Naive thymus-derived CD8-positive, alpha-beta T cell (primary cell): Measurements from ENCODE around the gene COMMD1. TPM values are rescaled to one million over a fixed set of nuclear protein-coding genes. Genes with fewer than 3 reads are reported as not detected.

ENCODE experiments used
- ATAC-seq, 2 donors: fragments of 150-1000 bp; cut with Tn5 transposase in 1 of 2; sonication (Bioruptor Pico), chemical (Tn5 transposase) in 1 of 2; 1 replicate in 1 of 2; 2 replicates in 1 of 2; pipeline ENCODE4 v1.10.0; 2021; ENCODE audit warnings: mild to moderate bottlenecking in 2 of 2, moderate library complexity in 2 of 2
- POLR2A ChIA-PET: fragments of 350-600 bp; sonication (Branson Sonifier 250); formaldehyde crosslinking; loops from one replicate; lab custom pipeline; 2021; ENCODE audit warnings: antibody characterized with exemption; lab: Charles Lee
- DNase-seq, 10 donors: peaks; one replicate each; pipeline versions ENCODE4 v3.0.0 to v3.0.0-alpha.2; 2020 to 2022
- H3K27ac Mint-ChIP-seq, 10 donors: one replicate each; pipeline ENCODE4 v1.8.0; 2020 to 2022; ENCODE audit warnings: mild to moderate bottlenecking in 10 of 10, mixed read lengths in 10 of 10, moderate library complexity in 4 of 10, inconsistent platforms in 1 of 10
- H3K27me3 Mint-ChIP-seq, 5 donors: one replicate each; pipeline ENCODE4 v1.8.0; 2021 to 2022; ENCODE audit warnings: mixed read lengths in 5 of 5
- H3K36me3 Mint-ChIP-seq, 3 donors: one replicate each; pipeline ENCODE4 v1.8.0; 2020 to 2022; ENCODE audit warnings: mixed read lengths in 3 of 3, mild to moderate bottlenecking in 2 of 3, inconsistent platforms in 1 of 3
- H3K4me1 Mint-ChIP-seq, 4 donors: one replicate each; pipeline ENCODE4 v1.8.0; 2021 to 2022; ENCODE audit warnings: mixed read lengths in 4 of 4
- H3K4me3 Mint-ChIP-seq, 10 donors: one replicate each; pipeline ENCODE4 v1.8.0; 2020 to 2022; ENCODE audit warnings: mild to moderate bottlenecking in 10 of 10, mixed read lengths in 10 of 10, moderate library complexity in 6 of 10, inconsistent platforms in 1 of 10
- H3K9me3 Mint-ChIP-seq, 9 donors: one replicate each; pipeline ENCODE4 v1.8.0; 2020 to 2022; ENCODE audit warnings: mixed read lengths in 9 of 9, mild to moderate bottlenecking in 3 of 9, inconsistent platforms in 1 of 9, moderate library complexity in 1 of 9
- polyA plus RNA-seq, 3 donors: library from polyadenylated mRNA; unstranded; fragments of 300-500 nt; fragmentation: Illumina TruSeq; gene quantifications; one replicate each; pipeline ENCODE4 v1.2.3, GENCODE V29; 2021
- total RNA-seq, 8 experiments: library from RNA in 2 of 8; stranded (reverse) in 2 of 8; gene quantifications; one replicate each; pipeline ENCODE4 v1.2.3 and lab custom pipeline; 2021 to 2026

The COMMD1 gene
- total and polyA plus RNA-seq, 5 experiments from 2014 or later, result 15.2 to 63.4 (median 48.4) TPM

- Mint-ChIP-seq H3K27ac (no peak overlapping the region), H3K36me3 (peaks cover 0 to 23% (median 0%) of the 10 kb centered on the region in 3 donors), H3K4me3 (no peak overlapping the region), H3K9me3 (peaks cover 0 to 9% (median 4%) of the 10 kb centered on the region in 9 donors), H3K27me3 (no peaks in the 10 kb centered on the region), H3K4me1 (peaks cover 10 to 26% (median 21%) of the 10 kb centered on the region in 4 donors)
- ATAC-seq (no peak), DNase-seq (no peak)
- POLR2A ChIA-PET, result no interaction called here
Observed at GRCh38 chr2:62042944-62043343, 137.5 kb downstream of the COMMD1 start.

- Mint-ChIP-seq H3K4me1 (peaks cover 4 to 10% (median 6%) of the 10 kb centered on the region in 4 donors), H3K27me3 (no peaks in the 10 kb centered on the region), H3K36me3 (peaks cover 0 to 23% (median 2%) of the 10 kb centered on the region in 3 donors), H3K4me3 (no peak overlapping the region), H3K9me3 (peaks cover 0 to 9% (median 4%) of the 10 kb centered on the region in 9 donors), H3K27ac (no peak overlapping the region)
- POLR2A ChIA-PET, result no interaction called here
- ATAC-seq, result no peak
- no peak for DNase-seq
Observed at GRCh38 chr2:62045017-62045543, 139.6 kb downstream of the COMMD1 start.

- no peak overlapping the region for H3K27ac Mint-ChIP-seq
- peaks cover 1 to 6% (median 4%) of the 10 kb centered on the region in 4 donors for H3K4me1 Mint-ChIP-seq
- DNase-seq, result no peak
- POLR2A ChIA-PET, result no interaction called here
- no peak overlapping the region for H3K4me3 Mint-ChIP-seq
- no peak for ATAC-seq
- H3K9me3 Mint-ChIP-seq, result peaks cover 0 to 9% (median 4%) of the 10 kb centered on the region in 9 donors
- peaks cover 0 to 23% (median 2%) of the 10 kb centered on the region in 3 donors for H3K36me3 Mint-ChIP-seq
- H3K27me3 Mint-ChIP-seq, result no peaks in the 10 kb centered on the region
Observed at GRCh38 chr2:62046141-62046540, 140.7 kb downstream of the COMMD1 start.

GRCh38 chr2:62050456-62051045, 145.1 kb downstream of the COMMD1 start:
- H3K36me3 Mint-ChIP-seq, result peaks cover 0 to 6% (median 4%) of the 10 kb centered on the region in 3 donors
- ATAC-seq, result no peak
- POLR2A ChIA-PET, result no interaction called here
- H3K4me1 Mint-ChIP-seq, result peaks cover 2 to 21% (median 8%) of the 10 kb centered on the region in 4 donors
- DNase-seq, result no peak
- no peak overlapping the region for H3K27ac Mint-ChIP-seq
- H3K9me3 Mint-ChIP-seq, result peaks cover 0 to 3% (median 0%) of the 10 kb centered on the region in 9 donors
- H3K27me3 Mint-ChIP-seq, result no peaks in the 10 kb centered on the region
- no peak overlapping the region for H3K4me3 Mint-ChIP-seq

GRCh38 chr2:62054029-62054791, 148.7 kb downstream of the COMMD1 start:
- H3K27me3 Mint-ChIP-seq, result no peaks in the 10 kb centered on the region
- H3K4me3 Mint-ChIP-seq, result no peak overlapping the region
- POLR2A ChIA-PET, result no interaction called here

GRCh38 chr2:62054916-62055450, 149.5 kb downstream of the COMMD1 start:
- Mint-ChIP-seq H3K27me3 (no peaks in the 10 kb centered on the region), H3K4me3 (no peak overlapping the region), H3K9me3 (peaks cover 0 to 5% (median 0%) of the 10 kb centered on the region in 9 donors), H3K27ac (peak overlapping the region in 1 of 10 donors; percentile 1), H3K4me1 (peaks cover 2 to 21% (median 8%) of the 10 kb centered on the region in 4 donors), H3K36me3 (peaks cover 3 to 10% (median 4%) of the 10 kb centered on the region in 3 donors)
- POLR2A ChIA-PET, result no interaction called here
- no peak for ATAC-seq
- DNase-seq, result no peak

More at GRCh38 chr2:62054029-62054791, 148.7 kb downstream of the COMMD1 start:
- ATAC-seq (no peak), DNase-seq (no peak)
- Mint-ChIP-seq H3K4me1 (peaks cover 2 to 21% (median 8%) of the 10 kb centered on the region in 4 donors), H3K27ac (peak overlapping the region in 1 of 10 donors; percentile 9), H3K9me3 (peaks cover 0 to 3% (median 0%) of the 10 kb centered on the region in 9 donors), H3K36me3 (peaks cover 0 to 3% (median 0%) of the 10 kb centered on the region in 3 donors)

- H3K9me3 Mint-ChIP-seq, result peaks cover 0 to 6% (median 3%) of the 10 kb centered on the region in 9 donors
- no peak overlapping the region for H3K27ac Mint-ChIP-seq
- POLR2A ChIA-PET, result no interaction called here
- ATAC-seq (no peak), DNase-seq (no peak)
- peaks cover 2 to 21% (median 8%) of the 10 kb centered on the region in 4 donors for H3K4me1 Mint-ChIP-seq
- H3K4me3 Mint-ChIP-seq, result no peak overlapping the region
- no peaks in the 10 kb centered on the region for H3K27me3 Mint-ChIP-seq
- H3K36me3 Mint-ChIP-seq, result peaks cover 8 to 12% (median 8%) of the 10 kb centered on the region in 3 donors
Observed at GRCh38 chr2:62055724-62056336, 150.4 kb downstream of the COMMD1 start.

GRCh38 chr2:62056341-62056740, 150.9 kb downstream of the COMMD1 start:
- POLR2A ChIA-PET, result no interaction called here
- Mint-ChIP-seq H3K27ac (no peak overlapping the region), H3K36me3 (peaks cover 8 to 14% (median 12%) of the 10 kb centered on the region in 3 donors)

GRCh38 chr2:62065243-62065642, 159.8 kb downstream of the COMMD1 start:
- no peak for ATAC-seq
- H3K27ac Mint-ChIP-seq, result no peak overlapping the region
- DNase-seq, result no peak
- H3K36me3 Mint-ChIP-seq, result peaks cover 12 to 18% (median 12%) of the 10 kb centered on the region in 3 donors
- no peaks in the 10 kb centered on the region for H3K27me3 Mint-ChIP-seq
- H3K4me1 Mint-ChIP-seq, result no peaks in the 10 kb centered on the region
- POLR2A ChIA-PET, result no interaction called here
- H3K4me3 Mint-ChIP-seq, result no peak overlapping the region
- H3K9me3 Mint-ChIP-seq, result peaks cover 0 to 10% (median 2%) of the 10 kb centered on the region in 9 donors

More at GRCh38 chr2:62056341-62056740, 150.9 kb downstream of the COMMD1 start:
- ATAC-seq (no peak), DNase-seq (no peak)
- H3K4me3 Mint-ChIP-seq, result no peak overlapping the region
- H3K27me3 Mint-ChIP-seq, result no peaks in the 10 kb centered on the region
- H3K4me1 Mint-ChIP-seq, result peaks cover 2 to 21% (median 8%) of the 10 kb centered on the region in 4 donors
- peaks cover 0 to 10% (median 3%) of the 10 kb centered on the region in 9 donors for H3K9me3 Mint-ChIP-seq

- POLR2A ChIA-PET, result no interaction called here
- Mint-ChIP-seq H3K9me3 (peaks cover 0 to 18% (median 4%) of the 10 kb centered on the region in 9 donors), H3K27ac (no peak overlapping the region), H3K4me3 (no peak overlapping the region), H3K27me3 (no peaks in the 10 kb centered on the region), H3K36me3 (peaks cover 3 to 29% (median 12%) of the 10 kb centered on the region in 3 donors), H3K4me1 (peaks cover 0 to 7% (median 0%) of the 10 kb centered on the region in 4 donors)
- DNase-seq (no peak), ATAC-seq (no peak)
Observed at GRCh38 chr2:62071126-62071598, 165.7 kb downstream of the COMMD1 start.

GRCh38 chr2:62071760-62072680, 166.5 kb downstream of the COMMD1 start:
- no peak overlapping the region for H3K27ac Mint-ChIP-seq

More at GRCh38 chr2:62071760-62072680, 166.5 kb downstream of the COMMD1 start:
- peaks cover 3 to 29% (median 12%) of the 10 kb centered on the region in 3 donors for H3K36me3 Mint-ChIP-seq
- ATAC-seq (no peak), DNase-seq (no peak)
- no peak overlapping the region for H3K4me3 Mint-ChIP-seq
- H3K9me3 Mint-ChIP-seq, result peaks cover 0 to 18% (median 4%) of the 10 kb centered on the region in 9 donors
- no peaks in the 10 kb centered on the region for H3K27me3 Mint-ChIP-seq
- POLR2A ChIA-PET, result no interaction called here
- peaks cover 0 to 7% (median 0%) of the 10 kb centered on the region in 4 donors for H3K4me1 Mint-ChIP-seq
